ENCODE measurements around the gene SLC5A1.
"Not testable (repeated sequence)": the region's sequence is repeated elsewhere in the genome, so short reads cannot be mapped to it uniquely, and the experiment has no call there.

- TF ChIP-seq EZH2 (conservative IDR thresholded peaks at IDR 0.05; ENCODE audit: low read depth, low read length); HINFP (CRISPR knock-in tag; IDR thresholded peaks at IDR 0.05; ENCODE audit: low read depth); ZSCAN31 (CRISPR knock-in tag; IDR thresholded peaks at IDR 0.05; ENCODE audit: low read depth); TEAD2 (CRISPR knock-in tag; IDR thresholded peaks at IDR 0.05); ZNF317 (CRISPR knock-in tag; IDR thresholded peaks at IDR 0.05): not testable (repeated sequence)
These were observed 104.1 kb downstream of the SLC5A1 start for GRCh38 chr22:32147128-32147527.

Data from HepG2 (cell line).